COLO829 (cell line): ENCODE results near the gene DNAJC4.

Experiments used
- DNase-seq: peaks from one replicate; pipeline ENCODE4 v3.0.0; 2012; ENCODE audit warnings: low spot score

DNAJC4 gene

DNA sequence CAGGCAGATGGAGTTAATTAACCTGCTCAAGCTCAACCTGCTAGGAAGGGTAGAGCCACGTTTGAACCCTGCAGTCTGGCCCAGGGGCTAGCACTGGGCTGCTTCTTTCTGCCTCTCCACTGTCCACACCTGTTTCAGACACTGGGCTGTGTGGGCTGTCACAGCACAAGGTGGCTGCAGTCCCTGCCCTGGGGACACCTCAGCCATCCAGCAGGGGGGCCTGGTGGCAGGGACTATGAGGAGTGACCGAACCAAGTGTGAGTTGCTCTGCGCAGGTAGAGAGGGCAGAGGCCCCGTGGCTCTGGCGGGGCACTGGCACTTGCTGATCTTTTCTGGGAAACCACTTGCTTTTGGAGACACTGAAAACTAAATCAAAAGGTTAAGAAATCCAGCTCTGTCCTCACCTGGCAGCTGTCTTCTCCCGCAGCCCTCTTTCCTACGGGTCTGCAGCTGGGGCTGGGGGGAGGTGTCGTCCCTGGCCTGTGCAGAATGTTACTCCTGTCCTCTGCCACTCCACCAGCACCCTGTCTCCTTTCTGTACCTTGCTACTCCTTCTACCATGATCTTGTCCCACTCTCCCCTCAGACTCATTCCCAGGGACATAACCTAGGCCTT, 48.3 kb downstream of the DNAJC4 start:
- no peak for DNase-seq

DNA sequence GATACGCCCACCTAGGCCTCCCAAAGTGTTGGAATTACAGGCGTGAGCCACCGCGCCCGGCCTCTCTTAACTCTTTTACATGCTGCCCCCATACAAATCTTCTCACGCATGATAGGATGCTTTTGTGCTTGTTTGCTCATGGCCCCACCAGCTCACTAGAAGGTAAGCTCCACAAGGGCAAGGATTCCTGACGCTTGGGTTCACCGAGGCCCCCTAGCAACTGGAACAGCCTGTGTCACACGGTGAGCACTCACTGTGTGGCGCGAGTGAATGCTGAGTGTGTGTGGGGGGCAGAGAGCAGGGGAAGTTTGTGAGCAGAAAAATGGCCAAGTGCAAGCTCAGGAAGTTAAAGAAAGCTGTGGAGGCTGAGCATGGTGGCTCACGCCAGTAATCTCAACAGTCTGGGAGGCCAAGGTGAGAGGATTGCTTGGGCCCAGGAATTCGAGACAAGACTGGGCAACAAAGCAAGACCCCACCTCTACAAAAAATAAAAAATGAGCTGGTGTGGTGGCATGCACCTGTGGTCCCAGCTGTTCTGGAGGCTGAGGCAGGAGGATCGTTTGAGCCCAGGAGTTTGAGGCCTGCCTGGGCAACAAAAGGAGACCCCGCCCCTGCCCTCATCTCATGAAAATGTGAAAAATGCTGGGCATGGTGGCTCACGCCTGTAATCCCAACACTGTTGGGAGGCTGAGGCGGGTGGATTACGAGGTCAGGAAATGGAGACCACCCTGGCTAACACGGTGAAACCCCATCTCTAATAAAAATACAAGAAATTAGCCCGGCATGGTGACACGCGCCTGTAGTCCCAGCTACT, 51.8 kb downstream of the DNAJC4 start:
- no peak for DNase-seq

DNA sequence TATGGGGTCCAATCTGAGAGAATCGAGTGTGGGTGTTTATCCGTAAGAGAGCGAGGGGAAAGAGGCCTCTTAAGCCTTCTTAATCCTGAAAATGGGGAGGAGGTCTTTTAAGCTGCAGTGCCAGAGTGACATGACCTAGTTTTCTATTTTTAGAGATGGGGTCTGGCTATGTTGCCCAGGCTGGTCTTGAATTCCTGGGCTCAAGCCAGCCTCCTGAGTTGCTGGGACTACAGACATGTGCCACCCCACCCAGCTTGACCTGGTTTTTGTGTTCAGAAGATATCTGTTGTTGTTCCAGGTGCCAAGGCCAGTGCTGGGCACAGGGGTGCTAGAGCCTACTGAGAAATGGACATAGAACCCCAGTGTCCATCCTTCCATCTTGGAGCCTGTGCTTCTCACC, 52.7 kb downstream of the DNAJC4 start:
- no peak for DNase-seq
